ENCODE data around the gene CHMP4B. TPM values are rescaled to one million over a fixed set of nuclear protein-coding genes. Genes with fewer than 3 reads are reported as not detected.
"Not testable (repeated sequence)": the region's sequence is repeated elsewhere in the genome, so short reads cannot be mapped to it uniquely, and the experiment has no call there.

CHMP4B gene
- total RNA-seq, 2 experiments from 2014 or later: 84.0 to 87.6 TPM

GRCh38 chr20:33788351-33789049 is 22.6 kb upstream of the CHMP4B start:
- ChIA-PET POLR2A (interaction anchor here (0.6 kb wide), 1 partner anchor 324 kb away, joined by 12 read pairs; no protein-coding TSS in a partner anchor), CTCF (interaction anchor here (1.3 kb wide), 1 partner anchor 13 kb away, joined by 4 read pairs; no protein-coding TSS in a partner anchor)

GRCh38 chr20:33789109-33789857 is 21.9 kb upstream of the CHMP4B start:
- ChIA-PET POLR2A (no interaction called here), CTCF (interaction anchor here (0.6 to 1.3 kb wide), 3 partner anchors 13 to 619 kb away, joined by 3 to 4 read pairs (median 3); no protein-coding TSS in a partner anchor)

GRCh38 chr20:33789858-33790182 is 21.3 kb upstream of the CHMP4B start:
- ChIA-PET POLR2A (no interaction called here), CTCF (no interaction called here)

- CTCF ChIA-PET: interaction anchor here (2.5 kb wide), 1 partner anchor 29 kb away, joined by 5 read pairs; no protein-coding TSS in a partner anchor
- POLR2A ChIA-PET: no interaction called here
Measured at GRCh38 chr20:33790566-33790965, 20.6 kb upstream of the CHMP4B start.

GRCh38 chr20:33791021-33791420 is 20.1 kb upstream of the CHMP4B start:
- ChIA-PET POLR2A (no interaction called here), CTCF (interaction anchor here (2.5 kb wide), 1 partner anchor 28 kb away, joined by 5 read pairs; no protein-coding TSS in a partner anchor)

GRCh38 chr20:33791540-33791939 is 19.6 kb upstream of the CHMP4B start:
- ChIA-PET CTCF (interaction anchor here (0.5 to 2.5 kb wide), 8 partner anchors 10 to 338 kb away, joined by 3 to 6 read pairs (median 4); no protein-coding TSS in a partner anchor), POLR2A (no interaction called here)

GRCh38 chr20:33791959-33792597 is 19.1 kb upstream of the CHMP4B start:
- ChIA-PET CTCF (interaction anchor here (0.5 to 2.5 kb wide), 12 partner anchors 9 to 337 kb away, joined by 3 to 6 read pairs (median 4); no protein-coding TSS in a partner anchor), POLR2A (no interaction called here)

GRCh38 chr20:33792598-33792989 is 18.6 kb upstream of the CHMP4B start:
- CTCF ChIA-PET: interaction anchor here (0.7 to 2.5 kb wide), 8 partner anchors 9 to 71 kb away, joined by 3 to 6 read pairs (median 4); no protein-coding TSS in a partner anchor
- POLR2A ChIA-PET: not testable (repeated sequence)

- ChIA-PET CTCF (interaction anchor here (0.8 to 2.5 kb wide), 5 partner anchors 10 to 70 kb away, joined by 3 to 6 read pairs (median 4); no protein-coding TSS in a partner anchor), POLR2A (interaction anchor here (1.1 kb wide), 1 partner anchor 18 kb away, joined by 5 read pairs; the partner anchor contains the start of gene CHMP4B)
Measured at GRCh38 chr20:33793011-33793931, 17.9 kb upstream of the CHMP4B start.

GRCh38 chr20:33796263-33796906 is 14.8 kb upstream of the CHMP4B start:
- POLR2A ChIA-PET: no interaction called here
- CTCF ChIA-PET: no interaction called here

GRCh38 chr20:33796907-33797544 is 14.1 kb upstream of the CHMP4B start:
- CTCF ChIA-PET: no interaction called here

GRCh38 chr20:33798444-33798843 is 12.7 kb upstream of the CHMP4B start:
- POLR2A ChIA-PET: no interaction called here
- CTCF ChIA-PET: no interaction called here

More at GRCh38 chr20:33796907-33797544, 14.1 kb upstream of the CHMP4B start:
- POLR2A ChIA-PET: no interaction called here

- POLR2A ChIA-PET: no interaction called here
- CTCF ChIA-PET: no interaction called here
Measured at GRCh38 chr20:33803921-33804337, 7.2 kb upstream of the CHMP4B start.

- ChIA-PET CTCF (interaction anchor here (0.7 kb wide), 1 partner anchor 27 kb away, joined by 4 read pairs; no protein-coding TSS in a partner anchor), POLR2A (no interaction called here)
Measured at GRCh38 chr20:33808388-33808787, 2.8 kb upstream of the CHMP4B start.

- ChIA-PET POLR2A (interaction anchor here (2.1 to 2.4 kb wide), 2 partner anchors 16 to 301 kb away, joined by 5 to 14 read pairs; partner anchors contain the start of gene EIF2S2), CTCF (interaction anchor here (1.2 kb wide), 1 partner anchor 79 kb away, joined by 4 read pairs; the partner anchor contains the start of gene ZNF341)
Measured at GRCh38 chr20:33810259-33810658, 889 bp upstream of the CHMP4B start.

GRCh38 chr20:33811776-33812151 is 616 bp downstream of the CHMP4B start:
- ChIA-PET POLR2A (interaction anchor here (0.6 to 2.4 kb wide), 6 partner anchors 11 to 300 kb away, joined by 3 to 14 read pairs (median 4); partner anchors contain the start of genes EIF2S2 and RALY), CTCF (interaction anchor here (1.7 kb wide), 1 partner anchor 19 kb away, joined by 6 read pairs; no protein-coding TSS in a partner anchor)

GRCh38 chr20:33812152-33812849 is 1.2 kb downstream of the CHMP4B start:
- ChIA-PET POLR2A (interaction anchor here (0.6 to 2.4 kb wide), 8 partner anchors 10 to 299 kb away, joined by 3 to 14 read pairs (median 4); partner anchors contain the start of genes EIF2S2 and PXMP4), CTCF (interaction anchor here (1.7 kb wide), 1 partner anchor 20 kb away, joined by 6 read pairs; no protein-coding TSS in a partner anchor)
